Measurements from ENCODE around the gene USP20. TPM values are rescaled to one million over a fixed set of nuclear protein-coding genes. Genes with fewer than 3 reads are reported as not detected.

Gene USP20
- total and polyA plus RNA-seq, 5 donors: 12.9 to 18.4 (median 15.6) TPM

DNA sequence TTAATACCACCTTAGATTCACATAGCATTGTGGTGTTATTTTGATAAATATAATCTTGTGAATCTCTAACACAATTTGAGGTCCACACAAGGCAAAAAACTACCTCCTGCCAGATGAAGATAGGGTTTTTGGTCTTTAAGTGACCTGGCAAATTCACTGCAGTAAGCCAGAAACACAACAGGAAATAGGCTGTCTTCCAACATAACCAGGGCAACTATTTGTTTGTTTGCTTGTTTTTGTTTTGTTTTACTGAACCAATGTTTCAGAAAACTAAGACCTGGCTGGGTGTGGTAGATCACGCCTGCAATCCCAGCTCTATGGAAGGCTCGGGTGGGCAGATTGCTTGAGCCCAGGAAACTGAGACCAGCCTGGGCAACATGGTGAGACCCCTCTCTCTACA, 95.5 kb downstream of the USP20 start:
- no peaks in the 10 kb centered on the region for H3K9me3 ChIP-seq (ENCODE audit: control insufficient read depth, low read length)
- H3K27ac ChIP-seq (ENCODE audit: low read length): peak overlapping the region; percentile 45
- WGBS: 83% methylated on average over 2 of the region's 2 CpGs
- H3K4me1 ChIP-seq (ENCODE audit: control insufficient read depth, insufficient read depth, low read length): peaks cover 11% of the 10 kb centered on the region
- H3K27me3 ChIP-seq (ENCODE audit: control insufficient read depth, insufficient read depth): no peaks in the 10 kb centered on the region
- intact Hi-C loops (cut with DNase I): no loop called here
- no peak overlapping the region for H3K4me3 ChIP-seq (ENCODE audit: low read length)
- no peak for ATAC-seq
- DNase-seq: no peak

Small RNA genes lying within 50 kb of the gene (microRNA-seq; reads per million reads assigned to microRNA genes)
- 0 reads per million in 2 donors for gene MIR6855

Other genes with a start within 250 kb of the USP20 start
- gene C9orf50, start 214.4 kb upstream of the USP20 start, total RNA-seq: under 1 TPM in 1 of 4 donors, not detected in 3; 0.20 TPM
- not detected for gene C9orf50, start 214.4 kb upstream of the USP20 start, polyA plus RNA-seq
- gene NTMT1, start 209.3 kb upstream of the USP20 start, total RNA-seq: 10 to 100 TPM; 45.0 to 55.2 (median 48.6) TPM
- gene NTMT1, start 209.3 kb upstream of the USP20 start, polyA plus RNA-seq: 78.1 TPM
- 10 to 100 TPM in 3 of 4 donors, 1 to 10 TPM in 1; 9.1 to 10.7 (median 10.2) TPM for gene ASB6, start 193.3 kb upstream of the USP20 start, total RNA-seq
- 9.8 TPM for gene ASB6, start 193.3 kb upstream of the USP20 start, polyA plus RNA-seq
- 1 to 10 TPM; 1.8 to 5.7 (median 3.7) TPM for gene PRRX2, start 169.8 kb upstream of the USP20 start, total RNA-seq
- 2.6 TPM for gene PRRX2, start 169.8 kb upstream of the USP20 start, polyA plus RNA-seq
- gene PTGES, start 82.4 kb upstream of the USP20 start, total RNA-seq: 1 to 10 TPM; 1.9 to 9.6 (median 6.1) TPM
- 3.7 TPM for gene PTGES, start 82.4 kb upstream of the USP20 start, polyA plus RNA-seq
- 10 to 100 TPM in 2 of 4 donors, 1 to 10 TPM in 2; 8.8 to 12.2 (median 10.6) TPM for gene TOR1B, start 32.3 kb upstream of the USP20 start, total RNA-seq
- 10.0 TPM for gene TOR1B, start 32.3 kb upstream of the USP20 start, polyA plus RNA-seq
- gene TOR1A, start 11.3 kb upstream of the USP20 start, total RNA-seq: 10 to 100 TPM; 18.0 to 22.4 (median 19.6) TPM
- gene TOR1A, start 11.3 kb upstream of the USP20 start, polyA plus RNA-seq: 16.1 TPM
- gene C9orf78, start 183 bp upstream of the USP20 start, total RNA-seq: 10 to 100 TPM; 31.9 to 40.9 (median 33.9) TPM
- gene C9orf78, start 183 bp upstream of the USP20 start, polyA plus RNA-seq: 55.9 TPM
- 10 to 100 TPM; 26.2 to 27.5 (median 26.6) TPM for gene FNBP1, start 207.7 kb downstream of the USP20 start, total RNA-seq
- 10.8 TPM for gene FNBP1, start 207.7 kb downstream of the USP20 start, polyA plus RNA-seq
- 10 to 100 TPM; 23.2 to 29.5 (median 24.0) TPM for gene GPR107, start 218.4 kb downstream of the USP20 start, total RNA-seq
- 13.1 TPM for gene GPR107, start 218.4 kb downstream of the USP20 start, polyA plus RNA-seq

Measured in right cardiac atrium (tissue), 5 donors.